ACHN (cell line): ENCODE measurements around the gene CYREN.

ENCODE experiments used
- DNase-seq: peaks from one replicate; pipeline ENCODE4 v3.0.0-alpha.2; 2015
- in situ Hi-C: cut with HindIII; loops from 2 replicates; pipeline ENCODE4 v1.10.0; 2017; ENCODE audit warnings: low sequenced_read_pairs, low pct_ligation_motif_present, low pct_unique_long_range_greater_than_20kb

CYREN gene

GRCh38 chr7:135166338-135166990 is 4.0 kb downstream of the CYREN start:
- no peak for DNase-seq
- in situ Hi-C loops = loop anchor here (25.0 kb wide), 1 partner anchor 179 kb away; the partner anchor contains the start of gene AGBL3

DNA sequence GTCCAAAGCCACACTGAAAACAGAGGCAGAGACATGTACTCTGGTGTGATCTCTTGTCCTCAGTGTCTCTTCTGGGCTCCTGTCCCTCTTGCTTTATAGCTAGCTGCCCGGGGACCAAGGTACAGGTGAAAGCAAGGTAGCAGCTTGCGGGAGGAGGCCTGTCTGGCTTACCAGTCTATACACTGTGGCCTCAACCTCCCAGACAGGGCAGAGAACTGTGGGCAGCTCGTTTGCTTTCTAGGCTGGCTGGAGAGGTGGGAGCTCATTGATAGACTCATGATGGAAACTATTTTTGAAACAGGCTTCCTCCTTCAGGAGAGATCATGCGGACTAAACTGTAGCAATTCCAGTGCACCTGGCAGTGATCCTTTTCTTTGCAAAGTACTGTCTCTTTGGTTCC is 4.6 kb downstream of the CYREN start:
- no peak for DNase-seq
- in situ Hi-C loops = loop anchor here (25.0 kb wide), 1 partner anchor 179 kb away; the partner anchor contains the start of gene AGBL3

- in situ Hi-C loops = loop anchor here (25.0 kb wide), 1 partner anchor 177 kb away; the partner anchor contains the start of gene AGBL3
- no peak for DNase-seq
These were observed 6.0 kb downstream of the CYREN start for GRCh38 chr7:135164357-135165061.

DNA sequence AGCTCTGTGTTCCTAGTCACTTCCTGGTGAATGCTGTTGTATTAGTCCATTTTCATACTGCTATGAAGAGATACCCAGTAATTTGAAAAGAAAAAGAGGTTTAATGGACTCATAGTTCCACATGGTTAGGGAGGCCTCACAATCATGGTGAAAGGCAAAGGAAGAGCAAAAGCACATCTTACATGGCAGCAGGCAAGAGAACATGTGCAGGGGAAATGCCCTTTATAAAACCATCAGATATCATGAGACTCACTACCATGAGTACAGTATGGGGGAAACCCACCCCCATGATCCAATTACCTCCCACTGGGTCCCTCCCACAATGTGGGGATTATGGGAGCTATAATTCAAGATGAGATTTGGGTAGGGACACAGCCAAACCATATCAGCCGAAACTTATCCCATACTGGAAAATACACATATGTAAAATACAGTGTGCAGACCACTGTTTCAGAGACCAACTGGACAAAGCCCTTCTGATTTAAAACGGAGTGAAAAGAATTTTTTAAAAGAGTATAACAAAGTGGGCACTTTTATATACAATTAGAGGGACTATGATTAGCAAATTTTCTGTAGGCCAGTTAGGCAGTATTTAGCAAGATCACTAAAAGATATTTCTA is 8.0 kb downstream of the CYREN start:
- in situ Hi-C loops = loop anchor here (25.0 kb wide), 1 partner anchor 175 kb away; the partner anchor contains the start of gene AGBL3
- DNase-seq = no peak

DNA sequence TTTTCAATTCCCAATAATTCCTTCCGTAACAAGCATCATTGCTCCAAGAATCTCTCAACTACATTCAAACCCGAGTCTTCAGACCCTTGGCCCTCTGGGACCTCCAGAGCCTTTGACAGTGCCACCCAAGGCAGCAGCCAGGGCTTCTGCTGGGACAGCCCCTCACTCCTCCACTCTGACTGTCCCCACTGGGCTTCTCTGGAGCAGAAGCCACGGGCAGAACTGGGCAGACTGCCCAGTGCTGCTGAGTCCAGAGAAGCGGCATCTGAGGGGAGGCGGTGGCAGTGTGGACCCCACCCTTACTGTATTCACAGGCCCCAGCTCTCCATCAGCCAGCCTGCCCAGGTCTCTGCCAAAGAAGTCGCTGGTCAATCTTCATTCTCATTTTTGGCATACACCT is 8.8 kb downstream of the CYREN start:
- no peak for DNase-seq
- in situ Hi-C loops = loop anchor here (25.0 kb wide), 1 partner anchor 174 kb away; the partner anchor contains the start of gene AGBL3

- in situ Hi-C loops = loop anchor here (25.0 kb wide), 1 partner anchor 174 kb away; the partner anchor contains the start of gene AGBL3
- peak; percentile 54 for DNase-seq
These were observed 9.5 kb downstream of the CYREN start for GRCh38 chr7:135160858-135161653.

DNA sequence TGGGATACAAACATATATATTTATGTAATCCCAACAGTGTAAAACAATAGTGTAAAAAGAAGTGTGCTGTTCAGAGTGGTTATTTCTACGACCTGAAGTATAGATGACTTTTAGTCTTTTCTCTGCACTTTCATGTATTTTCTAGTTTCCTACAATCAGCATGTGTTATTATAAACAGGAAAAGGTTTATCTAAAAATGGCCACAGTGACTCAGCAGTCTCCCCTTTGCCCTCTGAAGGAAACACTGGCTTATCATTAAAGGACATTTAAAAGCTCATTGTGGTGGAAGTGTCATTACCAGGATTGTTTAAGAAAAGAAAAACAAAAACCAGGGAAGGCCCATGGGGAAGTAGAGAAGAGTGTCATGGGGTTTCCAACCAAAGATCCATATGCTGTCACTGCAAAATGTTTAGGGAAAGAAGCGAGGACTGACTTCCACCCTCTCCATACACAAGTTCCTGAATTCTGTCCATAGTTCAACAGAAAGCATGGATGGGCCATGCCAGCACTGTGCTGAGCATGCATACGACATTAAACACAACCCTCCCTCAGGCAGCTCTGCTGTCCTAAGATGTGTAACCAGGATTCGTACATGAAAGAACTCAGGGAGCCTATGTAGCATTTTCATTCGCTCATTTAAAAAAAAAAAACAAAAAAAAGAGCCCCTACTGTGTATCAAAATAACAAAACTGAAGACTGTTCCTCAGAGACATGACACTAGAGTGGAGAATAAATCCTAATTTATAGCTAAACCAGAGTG is 10.2 kb downstream of the CYREN start:
- DNase-seq = peak; percentile 72
- in situ Hi-C loops = loop anchor here (25.0 kb wide), 1 partner anchor 173 kb away; the partner anchor contains the start of gene AGBL3

DNA sequence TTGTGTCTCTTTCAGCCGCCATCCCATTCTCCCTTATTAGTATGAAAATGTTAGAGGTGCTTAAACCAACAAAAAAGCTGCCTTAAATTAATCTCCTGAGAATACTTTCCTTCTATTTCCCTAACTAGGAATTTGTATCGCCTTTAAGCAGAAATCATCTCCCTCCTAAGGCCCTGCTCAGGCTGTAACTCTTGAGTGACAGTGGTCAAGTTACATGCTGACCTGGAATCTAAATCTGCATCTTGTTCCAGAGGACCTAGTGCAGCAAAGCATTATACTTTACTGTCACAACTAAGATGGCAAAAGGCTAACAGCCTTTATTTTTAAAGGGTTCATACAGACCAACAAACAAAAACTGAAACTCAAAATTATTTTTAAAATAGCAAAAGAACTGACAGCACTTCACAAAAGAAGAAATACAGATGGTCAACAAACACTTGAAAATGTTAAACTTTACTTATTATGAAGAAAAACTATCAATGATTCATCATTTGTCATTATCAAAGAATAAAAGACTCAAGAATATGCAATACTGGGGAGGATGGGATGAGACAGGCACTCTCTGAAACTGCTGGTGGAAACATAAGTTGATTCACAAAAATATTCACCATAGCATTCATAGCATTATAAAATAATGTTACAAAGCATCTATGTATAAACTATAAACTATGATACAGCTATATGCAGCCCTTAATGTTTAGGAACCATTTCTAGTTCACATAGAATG is 11.0 kb downstream of the CYREN start:
- DNase-seq = no peak
- in situ Hi-C loops = loop anchor here (25.0 kb wide), 1 partner anchor 172 kb away; the partner anchor contains the start of gene AGBL3

DNA sequence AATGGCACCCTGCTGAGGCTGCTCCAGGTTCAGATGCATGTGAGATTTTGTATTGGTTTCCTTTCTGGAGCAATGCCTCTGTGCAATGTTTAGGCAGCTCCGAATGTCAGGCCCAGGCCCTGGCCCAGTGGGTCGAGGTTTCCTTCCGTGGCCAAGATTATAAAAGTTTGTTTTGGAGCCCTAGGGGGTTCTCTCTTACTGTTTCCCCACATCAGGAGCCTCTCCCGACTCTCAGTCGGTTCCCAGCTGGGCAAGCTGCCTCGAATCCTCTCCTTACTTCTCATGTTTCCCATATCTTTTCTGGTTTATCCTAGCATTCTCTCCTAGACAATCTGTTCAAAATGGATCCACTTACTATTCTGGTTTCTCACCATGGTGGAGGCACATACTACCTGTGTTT is 11.6 kb downstream of the CYREN start:
- in situ Hi-C loops = loop anchor here (25.0 kb wide), 1 partner anchor 172 kb away; the partner anchor contains the start of gene AGBL3
- no peak for DNase-seq

DNA sequence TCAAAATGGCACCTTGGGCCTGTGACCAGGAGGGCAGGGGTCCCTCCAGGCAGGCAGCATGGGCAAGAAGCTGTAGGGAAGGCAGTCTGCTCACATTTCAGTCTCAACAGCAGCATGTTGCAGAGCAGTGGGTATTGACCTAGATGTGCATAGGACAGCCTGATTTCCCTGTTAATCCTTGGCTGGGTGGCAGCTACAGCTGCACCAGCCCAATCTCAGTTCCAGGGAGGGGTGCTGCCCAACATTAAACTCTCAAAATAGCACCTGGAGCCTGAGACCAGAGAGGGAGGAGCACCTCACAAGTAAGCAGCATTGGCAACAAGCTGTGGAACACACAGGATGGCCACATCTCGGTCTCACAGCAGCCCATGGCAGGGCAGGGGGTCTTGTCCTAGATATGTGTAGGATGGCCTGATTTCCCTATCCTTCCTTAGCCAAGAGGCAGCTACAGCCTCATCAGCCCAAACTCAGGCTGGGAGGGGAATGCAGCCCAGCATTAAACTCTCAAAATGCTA is 12.3 kb downstream of the CYREN start:
- DNase-seq = no peak
- in situ Hi-C loops = loop anchor here (25.0 kb wide), 1 partner anchor 171 kb away; the partner anchor contains the start of gene AGBL3

GRCh38 chr7:135156290-135156689 is 14.2 kb downstream of the CYREN start:
- no peak for DNase-seq
- in situ Hi-C loops = loop anchor here (25.0 kb wide), 1 partner anchor 169 kb away; the partner anchor contains the start of gene AGBL3

DNA sequence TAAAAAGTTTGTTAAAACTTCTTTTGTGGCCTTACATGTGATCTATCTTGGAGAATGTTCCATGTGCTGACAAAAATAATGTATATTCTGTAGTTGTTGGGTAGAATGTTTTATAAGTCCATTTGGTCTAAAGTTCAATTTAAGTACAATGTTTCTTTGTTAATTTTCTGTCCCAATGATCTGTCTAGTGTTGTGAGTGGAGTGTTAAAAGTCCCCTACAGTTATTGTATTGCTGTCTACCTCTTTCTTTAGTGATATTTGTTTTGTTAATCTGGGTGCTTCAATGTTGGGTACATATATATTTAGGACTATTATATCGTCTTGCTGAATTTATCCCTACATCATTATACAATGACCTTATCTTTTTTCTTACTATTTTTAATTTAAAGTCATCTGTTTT is 15.8 kb downstream of the CYREN start:
- DNase-seq = no peak
- in situ Hi-C loops = loop anchor here (25.0 kb wide), 1 partner anchor 167 kb away; the partner anchor contains the start of gene AGBL3

DNA sequence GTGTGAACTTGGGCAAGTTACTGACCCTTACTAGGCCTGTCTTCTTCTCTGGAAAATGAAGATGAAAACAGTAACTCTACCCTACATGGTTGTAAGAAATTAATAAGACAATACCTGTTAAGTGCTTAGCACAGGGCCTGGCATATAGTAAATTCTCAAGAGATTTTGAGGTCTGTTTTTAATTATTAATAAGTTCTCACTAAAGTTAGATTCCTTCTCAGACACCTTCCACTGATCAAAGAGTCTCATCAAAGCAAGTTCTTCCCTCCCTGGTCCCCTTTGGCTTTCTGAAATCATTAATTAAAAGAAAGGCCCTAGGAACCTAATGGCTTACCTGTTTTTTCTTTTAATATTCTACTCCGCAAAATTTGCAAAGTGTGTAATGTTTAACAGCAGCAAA is 18.1 kb downstream of the CYREN start:
- DNase-seq = no peak
- in situ Hi-C loops = loop anchor here (25.0 kb wide), 1 partner anchor 165 kb away; the partner anchor contains the start of gene AGBL3

GRCh38 chr7:135151533-135151932 is 19.0 kb downstream of the CYREN start:
- in situ Hi-C loops = loop anchor here (25.0 kb wide), 1 partner anchor 164 kb away; the partner anchor contains the start of gene AGBL3
- no peak for DNase-seq

GRCh38 chr7:135151132-135151531 is 19.4 kb downstream of the CYREN start:
- DNase-seq = no peak
- in situ Hi-C loops = loop anchor here (25.0 kb wide), 1 partner anchor 164 kb away; the partner anchor contains the start of gene AGBL3

DNA sequence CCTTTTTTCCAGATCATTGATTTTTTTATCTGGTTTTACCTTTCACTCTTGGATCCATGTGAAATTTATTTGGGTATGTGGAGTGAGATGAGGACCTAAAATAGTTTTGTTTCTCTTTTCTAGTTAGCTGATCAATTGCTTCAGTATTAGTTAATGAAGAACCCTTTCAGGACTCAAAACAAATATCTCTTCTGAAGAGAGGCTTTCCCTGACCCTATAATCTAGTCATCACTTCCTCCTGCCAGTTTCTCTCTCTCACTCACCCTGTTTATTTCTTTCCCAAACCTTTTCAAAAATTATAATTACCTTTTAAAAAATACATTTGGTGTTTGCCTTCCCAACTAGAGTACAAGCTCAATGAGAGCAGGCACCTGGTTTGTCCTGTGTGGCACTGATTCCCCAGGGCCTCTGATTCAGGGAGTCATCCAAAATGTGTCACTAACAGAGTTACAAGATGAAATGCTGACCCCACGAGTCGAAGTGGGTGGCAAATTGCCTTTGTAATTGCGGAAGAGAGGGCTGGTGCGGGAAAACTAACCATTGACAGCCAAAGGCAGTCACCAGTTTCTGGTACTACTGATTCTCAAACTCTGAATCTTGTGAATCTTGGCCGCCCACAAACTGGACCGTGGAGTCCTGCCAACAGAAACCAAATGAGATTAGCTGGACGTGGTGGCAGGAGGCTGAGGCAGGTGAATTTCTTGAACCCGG is 20.3 kb downstream of the CYREN start:
- DNase-seq = no peak
- in situ Hi-C loops = loop anchor here (25.0 kb wide), 1 partner anchor 163 kb away; the partner anchor contains the start of gene AGBL3
